ENCODE results near the gene NDUFB6.

- TF ChIP-seq, protein P1, sequence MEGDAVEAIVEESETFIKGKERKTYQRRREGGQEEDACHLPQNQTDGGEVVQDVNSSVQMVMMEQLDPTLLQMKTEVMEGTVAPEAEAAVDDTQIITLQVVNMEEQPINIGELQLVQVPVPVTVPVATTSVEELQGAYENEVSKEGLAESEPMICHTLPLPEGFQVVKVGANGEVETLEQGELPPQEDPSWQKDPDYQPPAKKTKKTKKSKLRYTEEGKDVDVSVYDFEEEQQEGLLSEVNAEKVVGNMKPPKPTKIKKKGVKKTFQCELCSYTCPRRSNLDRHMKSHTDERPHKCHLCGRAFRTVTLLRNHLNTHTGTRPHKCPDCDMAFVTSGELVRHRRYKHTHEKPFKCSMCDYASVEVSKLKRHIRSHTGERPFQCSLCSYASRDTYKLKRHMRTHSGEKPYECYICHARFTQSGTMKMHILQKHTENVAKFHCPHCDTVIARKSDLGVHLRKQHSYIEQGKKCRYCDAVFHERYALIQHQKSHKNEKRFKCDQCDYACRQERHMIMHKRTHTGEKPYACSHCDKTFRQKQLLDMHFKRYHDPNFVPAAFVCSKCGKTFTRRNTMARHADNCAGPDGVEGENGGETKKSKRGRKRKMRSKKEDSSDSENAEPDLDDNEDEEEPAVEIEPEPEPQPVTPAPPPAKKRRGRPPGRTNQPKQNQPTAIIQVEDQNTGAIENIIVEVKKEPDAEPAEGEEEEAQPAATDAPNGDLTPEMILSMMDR (conservative IDR thresholded peaks at IDR 0.05; ENCODE audit: low read depth, low read length): no peak
- TF ChIP-seq POLR2A (IDR thresholded peaks at IDR 0.05; ENCODE audit: low read depth, low read length) (no peak), FOS (IDR thresholded peaks at IDR 0.05; ENCODE audit: low read depth, low read length) (no peak), NFE2L2 (IDR thresholded peaks at IDR 0.05; ENCODE audit: low read depth, low read length) (no peak), USF2 (IDR thresholded peaks at IDR 0.05; ENCODE audit: low read depth, low read length) (no peak), CEBPB (IDR thresholded peaks at IDR 0.05; ENCODE audit: low read depth, low read length) (no peak), RCOR1 (IDR thresholded peaks at IDR 0.05; ENCODE audit: insufficient replicate concordance, low read length) (no peak)
These were observed 18.4 kb downstream of the NDUFB6 start for GRCh38 chr9:32554591-32554990.

Data from IMR-90 (cell line).